Globus pallidus (tissue), 1 donor: ENCODE results near the gene COL9A3.

Source experiments
- DNase-seq: peaks from one replicate; pipeline ENCODE4 v3.0.0-alpha.2; 2015; ENCODE audit warnings: low spot score

The COL9A3 gene

GRCh38 chr20:62796699-62797491 lies 20.0 kb upstream of the COL9A3 start:
- DNase-seq: no peak

GRCh38 chr20:62797671-62798532 lies 18.9 kb upstream of the COL9A3 start:
- no peak for DNase-seq

GRCh38 chr20:62799036-62799435 lies 17.8 kb upstream of the COL9A3 start:
- DNase-seq: no peak

GRCh38 chr20:62799459-62799858 lies 17.4 kb upstream of the COL9A3 start:
- no peak for DNase-seq

GRCh38 chr20:62799873-62800272 lies 17.0 kb upstream of the COL9A3 start:
- DNase-seq: no peak

- no peak for DNase-seq
These were observed 16.3 kb upstream of the COL9A3 start for GRCh38 chr20:62800314-62801259.

- no peak for DNase-seq
These were observed 15.4 kb upstream of the COL9A3 start for GRCh38 chr20:62801284-62802010.

GRCh38 chr20:62802026-62802712 lies 14.7 kb upstream of the COL9A3 start:
- DNase-seq: no peak

- no peak for DNase-seq
These were observed 12.7 kb upstream of the COL9A3 start for GRCh38 chr20:62804021-62804626.

GRCh38 chr20:62804627-62805154 lies 12.2 kb upstream of the COL9A3 start, which contains the start of gene OGFR:
Gene OGFR (plus strand): TSS chr20:62804835. CDS start chr20:62804860, 25 bp downstream.
- peak; percentile 58 for DNase-seq

- no peak for DNase-seq
These were observed 11.6 kb upstream of the COL9A3 start for GRCh38 chr20:62805155-62805710.

GRCh38 chr20:62805711-62806382 lies 11.0 kb upstream of the COL9A3 start:
- DNase-seq: no peak

- no peak for DNase-seq
These were observed 10.3 kb upstream of the COL9A3 start for GRCh38 chr20:62806383-62807050.

GRCh38 chr20:62807444-62808210 lies 9.2 kb upstream of the COL9A3 start:
- DNase-seq: no peak

GRCh38 chr20:62808211-62808865 lies 8.5 kb upstream of the COL9A3 start:
- DNase-seq: peak; percentile 58

GRCh38 chr20:62809530-62810428 lies 7.1 kb upstream of the COL9A3 start:
- no peak for DNase-seq
